HG03060 (cell line): ENCODE data around the gene PXMP4.
A peak's percentile ranks its signal among the peaks of the same experiment; 100 is the strongest.

Experiments
- ATAC-seq: cut with Tn5 transposase; IDR thresholded peaks from one replicate; pipeline ENCODE4 v1.9.1; 2021; ENCODE audit warnings: low read depth, moderate number of reproducible peaks; ENCODE audit not compliant: unreplicated experiment

PXMP4 gene

DNA sequence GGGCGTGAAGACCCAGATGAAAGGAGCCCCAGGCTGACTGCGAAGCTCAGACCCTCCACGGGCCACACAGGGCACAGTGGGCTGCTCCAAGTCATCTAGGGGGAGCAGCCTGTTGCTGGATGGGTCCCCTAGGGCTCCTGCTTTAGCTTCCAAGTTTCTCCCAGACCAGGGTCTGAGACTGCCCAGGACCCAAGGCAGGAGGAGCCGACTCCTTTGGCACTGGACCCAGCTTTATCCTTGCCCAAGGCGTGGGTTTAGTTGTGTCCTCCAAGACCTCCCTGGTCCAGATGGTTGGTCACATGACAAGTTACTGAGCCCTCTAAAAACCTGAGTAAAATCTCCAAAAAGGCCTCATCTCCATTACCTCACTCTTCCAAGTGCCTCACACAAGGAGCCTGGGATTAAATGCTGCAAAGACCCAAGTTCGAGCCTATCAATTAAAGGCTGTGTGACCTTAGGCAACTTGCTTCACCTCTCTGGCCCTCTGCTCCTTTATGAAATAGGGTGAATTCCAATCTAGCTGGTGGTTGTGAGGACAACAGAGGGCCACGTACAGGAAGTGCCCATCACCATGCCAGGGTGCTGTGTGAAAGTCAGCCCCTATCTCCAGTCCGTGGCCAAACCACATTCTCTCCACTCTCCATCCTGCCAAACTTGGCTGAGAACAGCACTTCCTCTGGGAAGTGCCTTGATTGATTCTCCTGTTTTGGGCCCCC is 48.4 kb downstream of the PXMP4 start:
- ATAC-seq = no peak

DNA sequence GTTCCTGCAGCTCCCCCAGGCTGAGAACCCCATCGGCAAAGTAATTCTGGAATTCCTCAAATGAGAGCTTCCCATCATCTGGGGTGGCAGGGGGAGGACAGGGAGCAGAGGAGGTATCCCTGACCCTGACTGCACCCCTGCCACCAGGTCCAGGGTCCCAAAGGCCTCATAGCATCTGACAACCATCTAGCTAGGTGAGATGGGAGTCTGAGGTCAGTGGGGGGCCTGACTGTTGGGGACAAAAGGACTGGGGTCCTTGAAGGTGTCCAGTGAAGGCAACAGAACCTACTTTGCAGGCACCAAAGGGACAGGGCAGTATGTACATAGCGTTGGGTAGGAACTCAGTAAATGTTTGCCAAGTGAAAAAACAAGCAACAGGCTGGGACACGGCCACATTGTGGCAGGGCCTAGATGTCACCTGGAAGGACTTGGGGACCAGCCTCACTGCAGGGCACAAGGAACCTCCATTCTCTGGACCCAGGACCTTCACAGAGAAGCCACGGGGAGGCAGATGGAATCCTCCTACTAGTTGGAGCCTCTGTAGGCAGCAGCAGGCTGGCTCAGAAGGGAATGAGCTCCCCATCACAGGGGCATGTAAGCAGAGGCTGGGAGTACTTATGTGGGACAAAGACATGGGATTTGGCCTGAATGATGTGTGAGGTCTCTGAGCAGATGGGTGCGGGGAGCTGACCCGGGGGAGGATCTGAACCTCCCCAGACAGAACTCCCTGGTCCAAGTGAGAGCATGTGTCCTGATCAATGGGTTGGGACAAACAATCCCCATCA is 49.2 kb downstream of the PXMP4 start:
- ATAC-seq = no peak

DNA sequence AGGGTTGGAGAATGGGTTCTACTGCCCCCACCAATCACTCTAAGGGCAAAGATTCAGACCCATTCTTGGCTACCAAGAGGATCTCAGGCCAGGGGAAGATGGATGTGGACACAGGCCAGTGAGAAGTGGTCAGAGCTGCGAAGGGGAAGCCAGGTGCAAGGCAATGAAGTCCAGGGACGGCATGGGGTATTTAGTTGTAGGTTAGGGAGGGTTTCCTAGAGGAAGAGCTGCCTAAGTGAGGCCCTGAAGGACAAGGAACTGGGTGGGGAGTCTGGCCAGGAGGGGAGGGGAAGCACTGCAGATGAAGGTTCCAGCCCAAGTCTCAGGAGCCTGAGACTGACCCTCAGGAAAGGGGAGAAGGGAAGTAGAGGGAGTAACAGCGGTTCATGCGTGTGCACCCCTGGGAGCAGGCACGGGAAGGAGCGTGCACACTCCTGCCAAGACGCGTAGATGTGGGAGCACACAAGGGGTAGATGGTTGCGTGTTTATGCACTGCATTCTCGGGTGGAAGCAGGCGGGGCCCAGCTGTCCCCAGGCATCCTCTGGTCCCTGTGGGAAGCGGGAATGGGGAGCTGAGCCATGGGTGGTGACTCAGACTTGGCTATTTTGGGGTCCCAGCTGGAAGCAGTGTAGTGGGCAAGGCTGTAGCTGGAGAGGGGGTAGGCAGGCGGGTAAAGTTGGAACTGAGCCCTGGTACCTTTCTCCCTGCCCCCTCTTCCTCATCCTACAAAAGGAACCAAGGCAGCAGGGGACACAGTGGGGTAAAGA is 50.1 kb downstream of the PXMP4 start:
- no peak for ATAC-seq

DNA sequence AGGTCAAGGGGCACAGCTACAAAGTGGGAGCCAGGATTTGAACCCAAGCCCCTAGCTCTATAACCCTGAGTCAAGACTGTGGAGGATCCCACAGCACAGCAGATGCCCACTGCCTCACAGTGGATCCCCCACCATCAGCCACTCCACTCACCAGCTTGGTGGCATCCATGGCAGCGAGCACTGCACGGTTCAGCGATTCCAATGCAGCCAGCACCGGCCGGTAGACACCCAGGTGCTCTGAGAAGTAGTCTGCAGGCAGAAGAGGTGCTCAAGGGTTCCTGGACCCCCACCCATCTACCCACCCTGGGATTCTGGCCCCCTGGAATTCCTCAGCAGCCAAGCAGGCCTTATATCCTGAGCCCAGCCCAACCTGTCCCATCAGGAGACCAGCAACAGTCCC is 50.9 kb downstream of the PXMP4 start:
- no peak for ATAC-seq

DNA sequence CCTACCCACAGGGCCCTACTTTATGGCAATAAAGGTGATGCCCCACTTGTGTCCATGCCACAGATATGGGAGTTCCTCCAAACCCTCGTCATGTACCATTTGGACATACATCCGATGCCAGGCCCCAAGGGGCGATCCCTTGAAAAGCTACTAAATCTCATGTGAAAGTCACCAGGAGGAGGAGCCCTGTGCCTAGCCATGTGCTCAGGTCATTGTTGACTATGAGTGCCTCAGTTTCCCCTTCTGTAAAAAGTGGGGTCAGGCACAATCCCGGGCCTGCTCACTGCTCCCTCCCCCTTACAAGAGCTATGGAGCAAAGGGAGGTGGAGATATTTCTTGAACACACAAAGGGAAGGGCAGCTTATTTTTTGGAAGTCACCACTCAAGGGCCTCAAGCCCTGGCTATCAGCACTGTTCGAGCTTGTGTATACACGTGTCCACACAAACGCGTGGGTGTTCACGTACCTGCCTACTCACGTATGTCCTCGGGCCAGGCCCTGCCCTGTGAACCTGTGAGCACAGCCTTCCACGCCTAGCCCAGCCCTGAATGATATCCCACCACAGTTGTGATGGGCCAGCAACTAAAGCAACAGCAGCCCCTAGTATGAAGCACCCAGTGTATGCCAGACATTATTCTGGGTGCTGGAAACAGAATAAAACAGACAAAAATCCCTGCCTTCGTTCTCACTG is 51.5 kb downstream of the PXMP4 start:
- ATAC-seq = no peak

DNA sequence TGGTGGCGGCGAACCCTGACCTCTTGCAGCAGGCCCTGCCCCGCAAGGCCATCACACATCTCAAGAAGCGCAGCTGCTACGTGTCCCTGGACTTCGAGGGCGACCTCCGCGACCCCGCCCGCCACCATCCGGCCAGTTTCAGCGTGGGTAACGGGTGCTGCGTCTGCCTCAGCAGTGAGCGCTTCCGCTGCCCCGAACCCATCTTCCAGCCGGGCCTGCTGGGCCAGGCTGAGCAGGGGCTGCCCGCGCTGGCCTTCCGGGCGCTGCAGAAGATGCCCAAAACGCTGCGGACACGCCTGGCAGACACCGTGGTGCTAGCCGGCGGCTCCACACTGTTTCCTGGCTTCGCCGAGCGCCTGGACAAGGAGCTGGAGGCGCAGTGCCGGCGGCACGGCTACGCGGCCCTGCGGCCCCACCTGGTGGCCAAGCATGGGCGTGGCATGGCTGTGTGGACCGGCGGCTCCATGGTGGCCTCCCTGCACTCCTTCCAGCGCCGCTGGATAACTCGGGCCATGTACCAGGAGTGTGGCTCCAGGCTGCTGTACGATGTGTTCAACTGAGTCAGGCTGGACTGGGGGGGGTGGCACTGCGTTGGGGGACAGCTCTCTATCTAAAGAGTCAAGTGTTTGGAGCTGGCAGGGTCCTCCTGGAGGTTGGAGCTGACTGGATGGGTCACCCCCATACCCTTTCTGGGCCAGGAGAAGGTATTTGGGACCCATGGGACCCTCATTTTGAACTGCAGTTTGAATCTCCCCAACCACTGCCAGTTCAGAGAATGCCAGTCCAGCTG is 52.2 kb downstream of the PXMP4 start:
- ATAC-seq = no peak

DNA sequence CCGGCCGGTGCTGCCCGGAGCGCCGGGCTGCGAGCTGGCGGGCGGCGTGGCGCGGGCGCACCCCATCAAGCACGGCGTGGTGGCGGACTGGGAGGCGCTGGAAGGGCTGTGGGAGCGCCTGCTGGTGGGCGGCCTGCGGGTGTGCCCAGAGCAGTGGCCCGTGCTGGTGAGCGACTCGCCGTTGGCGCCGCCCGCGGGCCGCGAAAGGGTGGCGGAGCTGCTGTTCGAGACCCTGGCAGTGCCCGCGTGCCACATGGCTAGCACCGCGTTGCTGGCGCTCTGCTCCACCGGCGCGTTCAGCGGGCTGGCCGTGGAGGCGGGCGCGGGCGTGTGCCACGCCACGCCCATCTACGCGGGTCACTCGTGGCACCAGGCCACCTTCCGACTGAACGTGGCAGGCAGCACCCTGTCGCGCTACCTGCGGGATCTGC is 52.9 kb downstream of the PXMP4 start:
- peak; percentile 2 for ATAC-seq

DNA sequence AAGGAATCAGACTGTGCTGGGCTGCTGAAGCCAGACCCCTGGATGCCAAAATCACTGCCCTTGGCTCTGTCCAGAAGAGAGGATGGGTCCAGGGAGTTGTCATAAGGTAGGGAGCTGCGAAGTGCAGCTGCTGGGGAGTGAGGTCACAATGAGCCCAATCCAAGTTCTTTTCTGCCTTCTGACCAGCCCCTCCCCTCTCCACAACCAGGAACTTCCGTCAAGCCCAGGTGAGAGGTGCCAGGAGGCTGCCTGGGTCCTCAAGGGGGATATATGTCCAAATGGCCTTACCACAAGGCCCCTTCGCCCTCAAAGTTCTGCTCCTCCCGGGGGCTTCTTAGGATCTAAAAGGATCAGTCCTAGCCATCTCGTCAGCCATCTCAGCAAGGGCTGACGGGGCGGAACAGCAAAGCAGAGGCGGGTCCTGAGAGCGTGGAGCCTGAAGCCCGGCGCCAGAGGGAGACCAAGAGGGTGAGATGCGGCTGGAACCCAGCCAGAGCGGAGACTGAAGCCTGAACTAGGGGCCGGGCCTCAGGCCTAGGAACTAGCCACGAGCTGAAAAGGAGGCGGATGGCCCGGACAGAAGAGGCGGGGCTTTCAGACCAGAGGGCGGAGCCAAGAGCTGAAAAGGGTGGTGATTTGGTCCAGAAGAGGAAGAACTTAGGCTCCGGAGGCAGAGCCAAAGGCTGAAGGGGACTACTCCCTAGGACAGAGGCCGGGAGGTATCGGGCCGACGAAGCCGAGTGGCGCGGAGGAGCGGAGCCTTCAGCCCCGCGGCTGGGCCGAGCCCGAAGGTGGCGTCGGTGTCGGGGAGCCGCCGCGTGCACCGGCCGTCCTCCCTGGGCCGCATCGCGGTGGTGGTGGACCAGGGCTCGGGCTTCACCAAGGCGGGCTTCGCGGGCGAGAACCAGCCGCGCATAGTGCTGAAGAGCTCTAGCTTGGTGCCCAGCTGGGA is 53.5 kb downstream of the PXMP4 start, which contains the start of gene ACTL10:
Gene ACTL10, plus strand, starts transcription at position 651 of the 952 bp plus-strand sequence. CDS start 555 bp downstream, outside the sequence.
- ATAC-seq = peak; percentile 70

DNA sequence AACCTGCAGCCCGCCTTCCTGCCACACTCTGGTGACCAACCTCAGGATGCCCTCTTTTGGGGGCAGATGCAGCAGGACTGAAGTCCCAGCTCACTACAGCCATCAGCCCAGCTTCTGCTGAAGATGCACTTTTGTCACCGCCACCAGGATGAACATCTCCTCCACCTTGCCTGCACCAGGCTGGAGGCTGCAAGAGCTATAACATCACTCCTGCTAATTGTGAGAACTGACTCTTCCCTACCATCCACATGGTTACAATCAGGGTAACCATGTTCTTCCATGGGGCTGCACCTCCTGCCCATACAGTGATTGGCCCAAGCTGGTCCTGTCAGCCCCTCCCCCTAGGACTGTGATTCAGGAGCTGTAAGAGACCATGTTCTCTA is 55.4 kb downstream of the PXMP4 start:
- ATAC-seq = no peak

DNA sequence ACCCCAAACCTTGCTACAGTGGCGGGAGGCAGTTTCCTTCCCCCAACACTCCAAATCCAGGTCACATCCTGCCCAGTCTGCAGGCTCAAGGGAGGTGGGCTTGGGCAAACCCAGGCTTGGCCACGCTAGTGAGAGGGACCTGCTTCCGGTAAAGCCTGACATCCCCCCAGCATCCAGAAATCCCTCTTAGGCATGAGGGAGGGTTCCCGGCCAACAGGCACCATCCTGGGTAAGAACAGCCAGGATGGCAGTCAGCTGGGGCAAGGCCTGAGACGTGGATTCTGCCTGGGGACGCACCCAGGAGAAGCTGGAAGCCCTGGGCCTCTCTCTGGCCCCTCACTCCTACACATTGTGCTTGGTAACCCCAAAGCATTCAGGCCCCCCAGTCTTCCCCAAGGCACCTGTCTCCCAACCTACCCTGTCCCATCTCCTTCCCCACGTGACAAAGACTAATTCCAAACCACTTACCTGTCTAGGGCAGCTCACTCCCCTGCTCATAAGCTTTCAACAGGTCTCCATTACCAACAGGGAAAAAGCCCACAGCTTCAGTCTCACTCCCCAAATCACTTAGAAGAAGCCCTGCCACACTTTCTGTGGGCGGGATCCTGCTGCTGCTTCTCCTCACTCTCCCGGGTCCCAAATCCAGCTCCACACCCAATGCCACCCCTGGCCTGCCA is 55.9 kb downstream of the PXMP4 start:
- no peak for ATAC-seq

DNA sequence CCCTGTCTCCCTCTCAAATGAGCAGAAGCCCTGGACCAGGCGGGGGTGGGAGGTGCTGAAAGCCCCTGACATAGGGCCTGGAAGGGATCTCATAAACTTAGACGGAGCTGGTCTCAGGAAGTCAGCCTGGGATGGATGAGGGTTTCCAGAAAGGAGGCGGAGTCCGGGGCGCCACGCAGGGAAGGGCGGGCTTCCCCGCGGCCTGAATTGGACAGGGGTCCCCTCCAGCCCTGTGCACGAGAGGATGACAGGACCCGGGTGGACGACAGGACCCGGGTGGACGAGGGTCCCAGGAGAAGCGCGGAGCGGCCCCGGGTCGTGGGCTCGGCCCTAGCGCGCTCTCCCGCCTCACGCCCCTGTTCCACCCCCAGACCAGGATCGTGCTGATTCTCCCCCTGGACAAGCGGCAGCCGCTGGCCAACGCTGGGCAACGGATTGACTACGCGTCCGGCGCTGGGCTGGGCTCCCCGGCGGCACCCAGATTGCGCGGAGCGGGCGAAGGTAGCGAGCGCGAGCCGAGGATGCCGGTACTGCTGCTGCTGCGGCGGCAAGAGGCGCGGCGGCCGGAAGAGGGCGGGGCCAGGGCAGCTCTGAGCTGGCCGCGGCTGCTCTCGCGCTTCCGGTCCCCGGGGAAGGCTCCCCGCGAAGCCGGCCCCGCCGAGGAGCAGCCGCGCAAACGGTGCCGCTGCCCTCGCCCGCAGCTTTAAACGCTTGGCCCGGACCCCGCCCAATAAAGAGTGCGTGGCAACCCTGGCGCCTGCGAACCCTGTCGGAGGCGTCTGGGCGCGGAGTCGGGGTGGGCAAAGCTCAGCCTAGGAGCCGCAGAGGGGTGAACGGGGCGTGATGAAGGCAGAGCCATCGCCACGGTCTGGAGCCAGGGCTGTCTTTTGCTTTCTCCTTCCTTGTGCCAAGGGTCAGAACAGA is 56.7 kb downstream of the PXMP4 start:
- no peak for ATAC-seq

DNA sequence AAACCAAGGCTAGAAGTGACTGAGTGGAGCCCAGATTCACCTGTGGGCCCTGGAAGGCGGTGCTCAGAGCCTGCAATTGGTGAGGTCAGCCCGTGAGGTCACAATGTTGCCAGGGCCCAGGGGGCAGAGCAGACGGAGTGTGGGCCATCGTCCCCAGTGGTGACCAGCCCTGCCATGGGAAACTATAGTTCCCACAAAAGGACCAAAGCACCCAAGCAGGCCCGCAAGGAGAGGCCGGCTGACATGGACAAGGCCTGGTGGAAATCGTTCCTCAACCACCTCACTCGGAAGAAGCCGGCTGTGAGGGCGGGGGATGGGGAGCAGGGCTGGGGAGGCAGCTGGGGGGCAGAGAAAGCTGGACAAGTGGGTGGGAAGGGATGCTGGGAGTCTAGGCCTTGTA is 57.9 kb downstream of the PXMP4 start, which contains the start of gene C20orf144:
Gene C20orf144, plus strand, starts transcription at position 156 of the 400 bp plus-strand sequence. Its CDS starts 19 bp downstream, at position 175.
- no peak for ATAC-seq

DNA sequence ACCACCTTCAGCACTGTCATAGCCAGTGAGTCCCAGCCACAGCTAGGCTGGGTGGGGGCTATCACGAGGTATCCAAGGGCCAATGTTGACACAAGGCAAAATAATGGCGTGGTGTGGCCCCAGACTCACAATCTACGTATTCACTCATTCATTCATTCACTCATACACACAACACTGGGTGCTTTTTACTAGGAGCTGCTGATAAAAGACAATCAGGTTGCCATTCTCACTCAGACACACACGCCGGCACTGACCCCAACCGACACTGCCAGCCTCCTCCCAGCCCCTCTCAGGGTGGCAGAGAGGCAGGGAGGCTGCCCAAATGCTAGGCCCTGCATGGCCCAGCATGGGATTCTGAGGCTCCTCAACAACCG is 59.4 kb downstream of the PXMP4 start:
- no peak for ATAC-seq

DNA sequence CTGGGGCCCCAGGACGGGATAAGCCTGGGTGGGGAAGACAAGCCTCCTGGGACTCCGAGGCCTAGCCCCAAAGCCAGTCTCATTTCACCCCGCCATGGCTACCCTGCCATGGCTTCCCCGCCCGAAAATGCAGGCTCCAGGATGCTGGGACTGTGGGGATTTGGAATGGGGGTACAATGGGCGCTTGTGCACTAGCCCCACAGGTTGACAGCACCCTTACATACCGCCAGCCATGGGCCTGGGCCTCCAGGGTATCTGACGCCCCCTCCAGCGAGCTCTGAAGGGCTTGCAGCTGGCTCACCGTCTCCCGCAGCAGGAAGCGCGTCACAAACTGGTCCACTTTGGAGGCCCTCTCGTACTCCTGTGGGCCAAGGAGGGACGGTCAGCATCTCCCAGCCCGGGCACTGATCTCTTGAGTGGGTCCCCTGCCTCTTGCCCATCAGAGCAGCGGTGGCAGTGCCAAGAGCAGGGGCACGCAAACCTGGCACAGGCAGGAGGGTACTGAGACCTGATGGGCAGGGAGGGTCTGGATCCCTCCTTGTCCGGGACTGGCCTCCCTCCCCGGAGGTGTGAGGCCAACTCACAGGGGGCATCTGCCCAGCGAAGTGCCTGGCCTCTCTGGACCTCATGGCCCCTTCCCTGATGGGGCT is 60.0 kb downstream of the PXMP4 start:
- no peak for ATAC-seq

DNA sequence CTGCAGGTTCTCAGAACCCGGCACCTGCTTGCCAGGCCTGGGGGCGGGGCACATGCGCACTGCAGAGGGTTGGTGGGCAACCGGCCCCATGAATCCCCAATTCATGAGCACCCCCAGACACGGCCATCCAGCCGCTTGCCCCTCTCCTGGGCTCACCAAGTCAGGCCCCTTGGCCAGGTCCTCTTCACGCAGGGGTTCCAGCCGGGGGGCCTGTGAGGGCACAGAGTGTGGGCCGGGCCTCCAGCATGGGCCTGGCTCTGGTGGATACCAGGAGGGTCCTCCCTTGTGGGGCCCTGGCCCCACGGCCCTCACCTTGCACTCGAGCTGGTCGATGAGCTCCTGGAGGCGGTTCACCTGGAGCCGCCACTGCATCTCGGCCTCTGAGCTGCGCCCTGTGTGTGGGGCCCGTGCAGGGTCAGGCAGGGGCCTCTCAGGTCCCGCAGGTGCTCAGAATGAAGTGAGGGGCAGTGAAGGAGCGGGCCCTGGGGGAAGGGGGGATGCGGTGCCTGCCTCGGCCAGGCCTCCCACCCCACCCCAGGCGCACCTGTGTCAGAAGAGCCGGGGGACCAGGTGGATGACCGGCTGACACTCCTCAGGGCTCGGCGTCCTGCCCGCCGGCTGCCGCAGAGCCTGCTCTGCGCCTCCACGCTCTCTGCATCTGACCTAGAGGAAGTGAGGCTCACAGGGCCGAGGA is 60.6 kb downstream of the PXMP4 start:
- ATAC-seq = no peak

DNA sequence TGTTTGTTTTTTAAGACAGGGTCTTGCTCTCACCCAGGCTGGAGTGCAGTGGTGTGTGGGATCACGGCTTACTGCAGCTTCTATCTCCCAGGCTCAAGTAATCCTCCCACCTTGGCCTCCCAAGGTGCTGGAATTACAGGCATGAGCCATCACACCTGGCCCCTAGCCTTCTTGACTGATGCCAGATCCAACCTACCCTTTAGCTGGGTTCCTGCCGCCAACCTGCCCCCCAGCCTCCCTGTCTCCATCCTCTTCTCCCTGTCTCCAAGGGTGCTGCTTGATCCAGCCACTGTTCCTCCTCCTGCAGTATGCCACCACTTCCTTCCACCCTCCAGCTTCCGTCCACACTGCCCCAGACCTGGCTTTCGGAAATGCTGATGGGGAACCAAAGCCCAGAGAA is 61.2 kb downstream of the PXMP4 start:
- no peak for ATAC-seq
